HG03039 (cell line): Measurements from ENCODE around the gene GGT5.
A peak's percentile ranks its signal among the peaks of the same experiment; 100 is the strongest.
"Not testable (repeated sequence)": the region's sequence is repeated elsewhere in the genome, so short reads cannot be mapped to it uniquely, and the experiment has no call there.

Experiments used
- ATAC-seq: cut with Tn5 transposase; IDR thresholded peaks from one replicate; pipeline ENCODE4 v1.9.1; 2021; ENCODE audit warnings: mild to moderate bottlenecking, moderate library complexity; ENCODE audit not compliant: unreplicated experiment

Gene GGT5

DNA sequence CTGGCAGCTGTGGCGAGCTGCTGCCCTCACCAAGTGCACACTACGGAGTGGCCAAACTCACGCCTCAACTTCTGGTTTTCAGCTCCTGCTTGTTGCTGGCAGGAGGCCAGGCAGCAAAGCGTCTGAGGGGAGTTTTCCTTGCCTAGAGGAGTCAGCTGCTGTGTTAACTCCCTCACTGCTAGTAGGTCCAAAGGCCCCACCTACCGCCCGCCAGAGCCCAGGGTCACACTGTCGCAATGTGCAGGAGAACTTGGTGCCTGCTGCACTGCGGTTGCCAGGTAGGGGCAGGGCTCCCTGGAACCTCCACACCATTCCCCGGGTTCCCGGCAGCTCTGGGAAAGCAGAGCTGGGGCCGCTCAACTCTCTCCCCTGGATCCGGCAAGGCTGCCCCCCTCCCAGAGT is at the start of gene GGT5:
TSS of gene GGT5 (minus strand) at position 53 of the 402 bp plus-strand sequence. CDS start 357 bp downstream, outside the sequence.
- ATAC-seq = not testable (repeated sequence)

DNA sequence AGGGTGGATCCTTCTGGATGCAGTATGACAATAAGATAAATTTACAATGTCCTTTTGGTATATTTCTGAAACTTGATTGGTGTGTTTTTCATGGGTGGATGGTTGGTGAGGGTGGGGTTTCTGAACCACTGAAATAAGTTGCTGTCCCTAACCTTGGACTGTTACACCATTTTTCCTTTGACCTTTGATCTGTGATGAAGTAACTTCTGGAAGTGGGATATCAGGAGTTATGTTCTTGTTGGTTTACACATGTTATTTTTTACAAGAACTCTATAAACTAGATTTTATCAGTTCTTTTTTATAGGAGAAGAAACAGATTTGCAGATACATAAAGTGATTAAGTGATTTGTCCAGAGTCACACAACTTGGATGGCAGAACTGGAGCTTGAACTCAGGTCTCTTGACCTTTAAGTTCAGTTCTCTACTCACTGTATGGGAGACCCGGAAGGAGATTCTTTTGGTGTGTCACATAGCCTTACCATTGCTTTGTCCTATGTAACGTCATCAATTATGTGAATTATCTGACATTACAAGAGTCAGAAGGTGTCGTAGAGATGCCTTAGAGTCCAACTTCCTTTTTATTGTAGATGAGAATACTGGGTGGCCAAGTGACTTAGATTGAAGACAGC is 47.4 kb upstream of the GGT5 start:
- not testable (repeated sequence) for ATAC-seq

DNA sequence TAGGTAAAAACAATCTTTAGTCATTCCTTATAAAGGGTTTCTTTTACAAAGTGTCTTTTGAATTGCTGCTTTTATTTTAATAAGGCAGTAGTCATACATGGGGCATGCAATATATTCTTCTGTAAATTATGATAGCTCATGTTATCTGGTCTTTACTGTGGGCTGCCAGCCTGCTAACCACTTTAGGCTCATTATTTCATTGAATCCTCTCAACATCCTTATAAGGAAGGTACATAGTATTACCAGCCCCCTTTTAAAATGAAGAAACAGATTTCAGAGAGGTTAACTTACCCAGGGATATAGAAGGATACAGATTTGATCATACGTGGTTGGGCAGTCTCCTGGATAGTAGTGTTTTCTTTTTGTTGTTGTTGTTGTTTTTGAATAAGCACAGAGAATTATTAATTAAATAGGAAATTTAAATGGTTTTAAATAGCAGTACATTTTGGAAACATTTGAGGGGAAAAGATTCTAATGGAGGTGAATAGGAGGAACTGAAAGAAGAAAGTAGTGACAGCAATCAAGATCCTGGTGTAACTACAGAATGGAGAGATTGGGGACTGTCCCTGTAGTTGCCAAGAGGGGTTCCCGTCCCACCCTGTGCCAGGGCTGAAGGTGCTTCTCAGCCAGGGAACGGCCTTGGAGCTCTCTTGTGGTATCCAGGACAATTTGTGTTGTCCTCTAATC is 46.8 kb upstream of the GGT5 start:
- ATAC-seq = no peak

GRCh38 chr22:24290459-24290858 is 45.6 kb upstream of the GGT5 start:
- ATAC-seq = no peak

- no peak for ATAC-seq
Measured at GRCh38 chr22:24289741-24290163, 44.9 kb upstream of the GGT5 start.

- ATAC-seq = no peak
Measured at GRCh38 chr22:24289114-24289513, 44.2 kb upstream of the GGT5 start.

GRCh38 chr22:24287801-24288200 is 42.9 kb upstream of the GGT5 start:
- not testable (repeated sequence) for ATAC-seq

DNA sequence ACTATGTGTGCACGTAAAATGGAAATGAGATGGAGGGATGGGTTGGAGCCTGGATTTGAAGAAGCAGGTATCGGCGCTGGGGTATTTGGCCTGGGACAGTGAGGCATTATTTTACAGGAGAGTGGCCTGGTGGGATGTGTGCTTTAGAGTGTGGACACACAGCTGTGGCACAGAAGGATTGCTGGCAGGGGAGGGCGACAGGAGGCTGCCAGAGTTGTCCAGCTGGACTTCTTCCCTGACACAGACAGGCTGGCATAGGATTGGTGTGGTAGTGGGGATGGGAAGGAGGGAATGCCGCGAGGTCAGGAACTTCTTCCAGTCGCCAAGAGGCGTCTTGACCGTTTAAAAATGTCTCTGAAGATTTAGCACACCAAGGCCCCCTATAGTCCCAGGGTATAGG is 42.3 kb upstream of the GGT5 start:
- ATAC-seq = not testable (repeated sequence)

- no peak for ATAC-seq
Measured at GRCh38 chr22:24285245-24285644, 40.4 kb upstream of the GGT5 start.

GRCh38 chr22:24284747-24285203 is 39.9 kb upstream of the GGT5 start:
- no peak for ATAC-seq

DNA sequence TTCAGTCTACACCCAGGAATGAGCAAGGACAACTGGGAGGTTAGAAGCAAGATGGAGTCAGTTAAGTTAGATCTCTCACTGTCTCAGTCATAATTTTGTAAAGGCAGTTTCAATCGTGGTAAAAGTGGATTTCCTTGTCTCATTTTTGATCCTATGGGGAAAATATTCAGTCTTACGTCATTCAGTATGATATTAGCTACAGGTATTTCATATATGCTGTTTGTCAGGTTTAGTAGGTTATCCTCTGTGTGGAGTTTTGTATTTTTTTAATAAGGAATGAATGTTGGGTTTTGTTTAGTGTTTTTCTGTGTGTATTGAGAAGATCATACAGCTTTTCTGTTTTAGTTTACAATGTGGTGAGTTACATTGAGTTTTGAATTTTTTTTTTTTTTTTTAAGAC is 37.5 kb upstream of the GGT5 start:
- no peak for ATAC-seq

DNA sequence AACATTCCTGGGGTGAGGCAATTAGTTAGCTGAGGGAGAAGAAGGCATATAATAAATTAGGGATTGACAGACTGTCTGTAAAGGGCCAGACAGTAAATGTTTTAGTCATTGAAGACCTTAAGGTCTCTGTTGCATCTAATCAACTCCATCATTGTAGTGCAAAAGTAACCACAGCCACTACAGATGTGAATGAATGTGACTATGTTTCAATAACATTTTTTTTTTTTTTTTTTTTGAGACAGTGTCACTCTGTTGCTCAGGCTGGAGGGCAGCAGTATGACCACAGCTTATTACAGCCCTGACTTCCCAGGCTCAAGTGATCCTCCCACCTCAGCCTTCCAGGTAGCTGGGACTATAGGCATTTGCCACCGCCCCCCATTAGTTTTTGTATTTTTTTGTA is 35.5 kb upstream of the GGT5 start:
- not testable (repeated sequence) for ATAC-seq

- ATAC-seq = not testable (repeated sequence)
Measured at GRCh38 chr22:24274696-24275405, 30.0 kb upstream of the GGT5 start.

GRCh38 chr22:24273906-24274305 is 29.0 kb upstream of the GGT5 start:
- ATAC-seq = not testable (repeated sequence)

DNA sequence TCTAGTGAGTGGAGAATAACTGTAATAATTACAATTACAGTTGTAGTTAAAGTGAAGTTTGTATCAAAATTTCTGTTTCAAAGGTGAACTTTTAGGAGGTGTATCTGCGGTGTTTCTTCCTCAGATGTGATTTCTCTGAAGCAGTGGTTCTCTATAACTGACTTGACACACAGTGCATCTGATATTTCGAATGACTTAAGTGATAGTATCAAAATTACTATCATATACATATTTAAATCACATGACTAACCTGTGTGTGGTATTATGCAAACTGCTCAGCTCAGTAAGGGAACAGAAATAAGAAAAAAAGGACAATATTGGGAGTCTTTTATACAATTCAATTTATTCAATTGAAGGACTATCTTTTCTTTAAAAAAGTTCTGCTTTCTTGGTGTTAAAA is 28.1 kb upstream of the GGT5 start:
- not testable (repeated sequence) for ATAC-seq

DNA sequence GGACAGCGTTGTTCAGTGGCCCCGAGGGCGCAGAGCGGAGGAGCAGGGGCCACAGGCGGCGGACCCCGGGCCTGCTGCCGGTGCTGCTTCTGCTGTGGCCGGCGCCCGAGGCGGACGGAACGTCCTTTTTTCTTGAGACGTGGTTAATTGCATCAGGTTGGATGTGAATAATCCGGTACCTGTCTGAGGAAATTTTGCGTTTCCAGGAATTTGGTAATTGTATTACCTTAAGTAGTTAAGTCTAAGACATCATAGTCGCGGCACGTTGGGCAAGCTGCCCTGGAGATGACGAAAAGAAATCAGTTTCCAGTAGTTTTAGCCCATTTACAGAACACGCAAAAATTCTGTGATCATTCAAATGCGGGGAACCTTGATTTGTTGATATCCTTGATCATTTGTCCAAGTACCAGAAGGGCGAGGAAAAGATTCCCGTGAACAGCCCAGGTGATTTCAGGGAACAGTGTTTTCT is 26.5 kb upstream of the GGT5 start:
- ATAC-seq = no peak

DNA sequence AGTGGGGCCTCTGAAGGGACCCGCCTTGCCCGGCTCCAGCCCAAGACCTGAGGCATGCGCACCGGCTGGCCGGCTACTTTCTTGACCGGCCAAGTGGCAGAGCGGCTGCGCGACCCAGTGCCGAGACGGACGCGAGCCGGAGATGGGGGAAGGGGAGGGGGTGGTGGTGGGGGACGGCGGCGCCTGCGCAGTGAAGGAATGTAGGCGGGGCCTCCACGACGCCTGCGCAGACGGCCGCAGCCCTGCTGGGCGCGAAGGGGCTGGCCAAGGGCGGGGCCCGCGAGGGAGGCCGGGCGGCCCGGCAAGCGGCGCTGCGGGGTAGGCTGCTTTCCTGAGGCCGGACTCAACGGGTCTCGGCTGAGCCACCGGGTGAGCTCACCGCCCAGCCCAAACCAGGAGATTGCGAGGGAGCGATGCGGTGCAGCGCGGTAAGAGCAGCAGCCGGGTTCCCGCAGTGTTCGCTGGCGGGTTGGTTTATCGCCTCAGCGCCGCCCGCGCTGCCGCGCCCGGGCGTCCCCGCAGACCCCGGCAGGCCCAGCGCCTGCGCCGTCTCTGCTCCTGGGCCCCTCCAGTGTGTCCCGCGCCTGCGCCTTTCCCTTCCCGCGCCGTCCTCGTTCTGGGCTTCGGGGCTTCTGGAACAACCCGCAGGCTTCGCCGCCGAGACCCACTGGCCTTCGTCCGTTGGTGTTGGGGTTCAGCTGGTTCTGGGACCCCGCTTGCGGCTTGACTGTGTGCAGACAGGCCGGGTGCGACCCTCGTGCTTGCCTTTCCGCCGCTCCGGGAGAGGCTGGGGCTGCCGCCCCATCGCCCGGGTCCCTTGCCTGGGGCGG is 25.9 kb upstream of the GGT5 start, which contains the start of gene SPECC1L:
TSS of gene SPECC1L (plus strand) at position 276 of the 830 bp plus-strand sequence. CDS start 31,401 bp downstream, outside the sequence.
- ATAC-seq = peak; percentile 84

DNA sequence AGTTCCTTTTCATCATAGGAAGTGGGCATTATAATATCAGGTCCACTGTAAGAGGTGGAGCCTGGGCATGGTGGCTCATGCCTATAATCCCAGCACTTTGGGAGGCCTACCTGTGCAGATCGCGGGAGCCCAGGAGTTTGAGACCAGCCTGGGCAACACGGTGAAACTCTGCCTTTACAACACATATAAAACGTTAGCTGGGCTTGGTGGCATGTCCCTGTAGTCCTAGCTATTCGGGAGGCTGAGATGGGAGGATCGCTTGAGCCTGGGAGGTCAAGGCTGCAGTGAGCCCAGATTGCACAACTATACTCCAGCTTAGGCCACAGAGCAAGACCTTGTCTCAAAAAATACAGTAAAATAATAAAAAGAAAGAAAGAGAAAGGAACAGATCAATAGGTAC is 21.6 kb upstream of the GGT5 start:
- ATAC-seq = not testable (repeated sequence)

DNA sequence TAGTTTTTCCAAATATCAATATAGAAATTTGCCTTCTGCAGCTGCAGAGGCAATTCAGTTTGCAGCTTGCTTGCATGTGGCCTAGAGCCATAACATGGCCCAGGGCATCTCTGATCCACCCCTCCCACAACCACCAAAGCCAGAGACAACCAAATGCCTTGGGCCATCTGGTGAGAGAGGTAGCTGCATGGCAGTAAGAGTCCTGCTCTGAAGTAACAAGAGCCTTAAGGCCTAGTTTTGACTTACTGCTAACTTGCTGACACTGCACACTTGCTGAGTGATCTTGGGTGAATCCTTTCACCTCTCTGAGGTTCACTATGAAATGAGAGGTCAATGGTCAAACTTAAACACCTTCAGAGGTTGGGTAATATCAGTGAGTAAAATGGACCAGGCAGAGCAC is 20.9 kb upstream of the GGT5 start:
- no peak for ATAC-seq

GRCh38 chr22:24264329-24264896 is 19.5 kb upstream of the GGT5 start:
- not testable (repeated sequence) for ATAC-seq
